ENCODE data around the gene GLYR1. TPM values are rescaled to one million over a fixed set of nuclear protein-coding genes. Genes with fewer than 3 reads are reported as not detected.
A peak's percentile ranks its signal among the peaks of the same experiment; 100 is the strongest.

The GLYR1 gene
- total RNA-seq, 2 donors from 2014 or later = 57.4 to 60.8 TPM

DNA sequence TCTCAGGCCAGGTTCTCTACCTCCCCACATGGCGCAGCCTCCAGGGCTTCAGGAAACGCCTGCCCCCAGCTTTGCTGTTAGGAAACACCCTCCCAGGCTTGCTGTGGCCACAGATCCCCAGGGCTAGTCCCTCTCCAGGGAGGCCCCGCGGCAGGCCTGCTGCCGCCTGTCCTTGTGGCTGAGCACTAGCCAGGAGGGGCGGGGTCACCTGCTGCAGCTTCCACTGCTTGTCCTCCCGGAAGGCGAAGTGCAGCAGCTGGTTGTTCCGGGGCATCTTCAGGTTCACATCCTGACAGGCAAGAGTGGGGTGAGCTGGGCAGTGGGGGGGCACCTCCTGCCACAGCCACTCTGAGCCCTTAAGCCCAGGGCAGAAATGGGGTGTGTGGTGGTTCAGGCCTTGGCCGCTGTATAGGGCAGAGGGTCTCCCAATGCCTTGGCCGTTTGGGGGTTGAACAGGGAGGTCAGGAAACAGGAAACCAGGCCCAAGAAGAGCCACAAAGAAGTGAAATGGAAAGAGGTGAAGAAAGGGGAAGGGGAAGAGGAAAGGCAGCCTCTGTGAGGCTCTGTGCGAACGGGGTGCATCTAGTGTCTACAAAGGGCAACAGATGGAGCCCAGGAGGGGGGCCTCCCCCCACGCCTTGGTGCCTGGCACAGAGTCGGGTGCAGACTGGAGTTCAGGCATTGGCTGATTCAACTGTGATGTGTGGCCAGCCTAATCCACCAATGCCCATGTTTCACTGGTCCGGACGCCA, 46.6 kb downstream of the GLYR1 start:
- Histone ChIP-seq H3K4me1 (replicated peaks) (peaks cover 13% of the 10 kb centered on the region), H3K4me3 (no peak overlapping the region), H3K27ac (peak overlapping the region; percentile 22 to 51), H3K36me3 (peaks cover 0 to 14% of the 10 kb centered on the region in 2 donors), H3K9me3 (no peaks in the 10 kb centered on the region), H3K27me3 (replicated peaks; ENCODE audit: insufficient read depth) (no peaks in the 10 kb centered on the region)
- 54% methylated on average over 17 of the region's 17 CpGs for WGBS
- TF ChIP-seq POLR2AphosphoS5 (IDR thresholded peaks at IDR 0.05) = peak; percentile 34
- TF ChIP-seq, protein P1, sequence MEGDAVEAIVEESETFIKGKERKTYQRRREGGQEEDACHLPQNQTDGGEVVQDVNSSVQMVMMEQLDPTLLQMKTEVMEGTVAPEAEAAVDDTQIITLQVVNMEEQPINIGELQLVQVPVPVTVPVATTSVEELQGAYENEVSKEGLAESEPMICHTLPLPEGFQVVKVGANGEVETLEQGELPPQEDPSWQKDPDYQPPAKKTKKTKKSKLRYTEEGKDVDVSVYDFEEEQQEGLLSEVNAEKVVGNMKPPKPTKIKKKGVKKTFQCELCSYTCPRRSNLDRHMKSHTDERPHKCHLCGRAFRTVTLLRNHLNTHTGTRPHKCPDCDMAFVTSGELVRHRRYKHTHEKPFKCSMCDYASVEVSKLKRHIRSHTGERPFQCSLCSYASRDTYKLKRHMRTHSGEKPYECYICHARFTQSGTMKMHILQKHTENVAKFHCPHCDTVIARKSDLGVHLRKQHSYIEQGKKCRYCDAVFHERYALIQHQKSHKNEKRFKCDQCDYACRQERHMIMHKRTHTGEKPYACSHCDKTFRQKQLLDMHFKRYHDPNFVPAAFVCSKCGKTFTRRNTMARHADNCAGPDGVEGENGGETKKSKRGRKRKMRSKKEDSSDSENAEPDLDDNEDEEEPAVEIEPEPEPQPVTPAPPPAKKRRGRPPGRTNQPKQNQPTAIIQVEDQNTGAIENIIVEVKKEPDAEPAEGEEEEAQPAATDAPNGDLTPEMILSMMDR (IDR thresholded peaks at IDR 0.05) = no peak
- intact Hi-C loops (cut with DNase I) = loop anchor here (10.0 kb wide), 1 partner anchor 66 kb away; the partner anchor contains the start of genes ANKS3 and DNAAF8
- peak; percentile 58 for DNase-seq (ENCODE audit: low spot score)

DNA sequence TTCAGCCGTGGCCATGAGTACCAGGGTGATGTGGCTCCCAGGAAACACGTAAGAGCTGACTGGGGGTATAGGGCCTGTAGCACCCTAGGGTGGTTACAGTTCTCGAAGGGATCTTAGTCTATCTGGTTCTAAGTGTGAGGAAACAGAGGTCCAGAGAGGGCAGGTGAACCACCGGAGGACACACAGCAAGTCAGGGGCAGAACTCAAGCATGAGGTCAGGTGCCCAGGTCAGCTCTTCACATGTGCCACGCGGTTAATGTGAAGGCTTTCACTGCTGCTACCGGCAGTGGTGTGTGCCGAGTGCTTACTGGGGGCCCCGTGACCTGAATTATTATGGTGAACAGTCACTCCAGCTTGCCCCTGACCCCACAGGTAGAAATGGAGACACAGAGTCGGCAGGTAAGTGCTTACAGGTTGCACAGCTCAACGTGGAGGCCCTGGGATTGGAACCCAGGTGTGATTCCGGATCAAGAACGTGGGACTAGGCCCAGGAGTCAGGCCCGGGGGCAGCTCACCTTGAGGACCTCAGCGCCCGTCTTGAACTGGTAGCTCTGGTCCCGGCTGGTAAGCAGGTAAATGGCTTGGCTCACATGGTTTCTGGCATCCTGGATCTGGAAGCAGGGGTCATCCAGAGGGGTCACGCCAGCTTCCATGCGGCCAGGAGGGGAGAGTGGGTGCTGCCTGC, 47.8 kb downstream of the GLYR1 start:
- WGBS = 93% methylated on average over 19 of the region's 19 CpGs
- no peak for DNase-seq (ENCODE audit: low spot score)
- intact Hi-C loops (cut with DNase I) = no loop called here
- Histone ChIP-seq H3K4me3 (no peak overlapping the region), H3K27ac (no peak overlapping the region), H3K27me3 (replicated peaks; ENCODE audit: insufficient read depth) (no peaks in the 10 kb centered on the region), H3K36me3 (peaks cover 0 to 3% of the 10 kb centered on the region in 2 donors), H3K4me1 (replicated peaks) (peaks cover 13% of the 10 kb centered on the region), H3K9me3 (no peaks in the 10 kb centered on the region)
- TF ChIP-seq, protein P1 (IDR thresholded peaks at IDR 0.05) = no peak
- no peak for TF ChIP-seq POLR2A (IDR thresholded peaks at IDR 0.05)
- no peak for TF ChIP-seq POLR2AphosphoS5 (IDR thresholded peaks at IDR 0.05)

DNA sequence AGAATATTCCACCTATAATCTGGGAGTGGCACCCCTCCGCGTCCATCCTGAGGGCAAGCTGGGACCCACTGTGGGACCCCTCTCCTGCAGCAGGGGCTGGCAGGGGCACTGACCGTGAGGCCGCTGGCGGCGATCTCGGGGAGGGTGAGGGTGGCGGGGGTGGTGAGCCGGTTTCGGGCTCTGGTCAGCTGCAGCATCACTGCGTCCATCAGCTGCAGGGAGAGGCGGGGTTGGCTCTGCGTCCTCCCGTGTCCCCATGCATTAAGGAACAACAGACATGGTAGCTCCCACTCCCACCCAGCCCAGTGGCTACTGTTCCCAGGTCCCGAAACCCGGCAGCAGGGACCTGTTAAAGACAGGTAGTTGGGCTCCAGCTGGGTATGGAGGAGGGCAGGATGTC, 48.6 kb downstream of the GLYR1 start:
- intact Hi-C loops (cut with DNase I) = no loop called here
- H3K27me3 ChIP-seq (replicated peaks; ENCODE audit: insufficient read depth) = no peaks in the 10 kb centered on the region
- no peak overlapping the region for H3K4me3 ChIP-seq
- H3K27ac ChIP-seq = no peak overlapping the region
- H3K36me3 ChIP-seq = no peaks in the 10 kb centered on the region
- WGBS = 87% methylated on average over 8 of the region's 16 CpGs
- TF ChIP-seq POLR2AphosphoS5 (IDR thresholded peaks at IDR 0.05) (no peak), POLR2A (IDR thresholded peaks at IDR 0.05) (no peak)
- TF ChIP-seq, protein P1 (IDR thresholded peaks at IDR 0.05) = no peak
- no peaks in the 10 kb centered on the region for H3K9me3 ChIP-seq
- H3K4me1 ChIP-seq (replicated peaks) = peaks cover 11% of the 10 kb centered on the region
- DNase-seq (ENCODE audit: low spot score) = no peak

DNA sequence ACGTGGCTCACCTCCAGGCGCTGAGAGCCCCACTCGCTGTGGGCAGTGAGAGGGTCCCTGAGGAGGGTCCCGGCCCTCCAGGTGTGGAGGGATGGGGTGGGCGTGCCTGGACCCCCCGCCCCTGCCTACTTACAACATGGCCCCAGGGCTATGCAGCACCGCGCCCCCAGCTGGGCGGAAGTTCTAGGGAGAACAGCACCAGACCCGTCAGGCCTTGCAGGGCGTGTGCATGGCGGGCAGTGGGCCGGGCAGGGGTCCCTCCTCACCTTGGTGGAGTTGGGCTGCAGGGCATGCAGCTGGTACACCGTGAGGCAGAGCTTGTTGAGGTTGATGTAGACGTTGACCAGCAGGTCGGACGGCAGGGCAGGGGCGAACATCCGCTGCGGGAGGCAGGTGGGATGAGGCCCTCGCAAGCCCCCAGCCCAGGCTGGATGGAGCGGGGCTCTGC, 49.3 kb downstream of the GLYR1 start:
- H3K4me3 ChIP-seq = no peak overlapping the region
- no peaks in the 10 kb centered on the region for H3K36me3 ChIP-seq
- intact Hi-C loops (cut with DNase I) = no loop called here
- no peak for DNase-seq (ENCODE audit: low spot score)
- H3K9me3 ChIP-seq = no peaks in the 10 kb centered on the region
- peaks cover 8% of the 10 kb centered on the region for H3K4me1 ChIP-seq (replicated peaks)
- H3K27ac ChIP-seq = no peak overlapping the region
- TF ChIP-seq, protein P1 (IDR thresholded peaks at IDR 0.05) = no peak
- TF ChIP-seq POLR2A (IDR thresholded peaks at IDR 0.05) = no peak
- no peak for TF ChIP-seq POLR2AphosphoS5 (IDR thresholded peaks at IDR 0.05)
- WGBS = 94% methylated on average over 22 of the region's 22 CpGs
- H3K27me3 ChIP-seq (replicated peaks; ENCODE audit: insufficient read depth) = no peaks in the 10 kb centered on the region
